ENCODE results near the gene SLC10A7.

SLC10A7 gene

GRCh38 chr4:146294776-146295175 is 227.0 kb downstream of the SLC10A7 start:
- DNase-seq = no peak

GRCh38 chr4:146292508-146292907 is 229.2 kb downstream of the SLC10A7 start:
- DNase-seq = no peak

- no peak for DNase-seq
These were observed 230.4 kb downstream of the SLC10A7 start for GRCh38 chr4:146291313-146291712.

GRCh38 chr4:146288193-146288592 is 233.5 kb downstream of the SLC10A7 start:
- no peak for DNase-seq

GRCh38 chr4:146285037-146285436 is 236.7 kb downstream of the SLC10A7 start:
- no peak for DNase-seq

- DNase-seq = no peak
These were observed 237.7 kb downstream of the SLC10A7 start for GRCh38 chr4:146283758-146284651.

- no peak for DNase-seq
These were observed 239.1 kb downstream of the SLC10A7 start for GRCh38 chr4:146282657-146283056.

GRCh38 chr4:146278986-146279385 is 242.8 kb downstream of the SLC10A7 start:
- DNase-seq = no peak

- no peak for DNase-seq
These were observed 246.4 kb downstream of the SLC10A7 start for GRCh38 chr4:146275370-146275769.

GRCh38 chr4:146274774-146275173 is 247.0 kb downstream of the SLC10A7 start:
- DNase-seq = no peak

GRCh38 chr4:146273204-146273901 is 248.4 kb downstream of the SLC10A7 start:
- no peak for DNase-seq

GRCh38 chr4:146271466-146271865 is 250.3 kb downstream of the SLC10A7 start:
- DNase-seq = no peak

- no peak for DNase-seq
These were observed 252.5 kb downstream of the SLC10A7 start for GRCh38 chr4:146269228-146269653.

GRCh38 chr4:146267826-146268225 is 253.9 kb downstream of the SLC10A7 start:
- DNase-seq = no peak

GRCh38 chr4:146265950-146266490 is 255.7 kb downstream of the SLC10A7 start:
- no peak for DNase-seq

GRCh38 chr4:146263793-146264192 is 257.9 kb downstream of the SLC10A7 start:
- no peak for DNase-seq

GRCh38 chr4:146261041-146261440 is 260.7 kb downstream of the SLC10A7 start:
- DNase-seq = no peak

GRCh38 chr4:146260521-146260920 is 261.2 kb downstream of the SLC10A7 start:
- no peak for DNase-seq

- DNase-seq = no peak
These were observed 264.2 kb downstream of the SLC10A7 start for GRCh38 chr4:146257511-146257910.

GRCh38 chr4:146256328-146256727 is 265.4 kb downstream of the SLC10A7 start:
- peak; percentile 46 for DNase-seq

- DNase-seq = no peak
These were observed 265.9 kb downstream of the SLC10A7 start for GRCh38 chr4:146255874-146256273.

GRCh38 chr4:146255463-146255862 is 266.3 kb downstream of the SLC10A7 start:
- DNase-seq = no peak

GRCh38 chr4:146252969-146253611 is 268.6 kb downstream of the SLC10A7 start:
- no peak for DNase-seq
